ENCODE measurements around the gene GPATCH11.

GPATCH11 gene

DNA sequence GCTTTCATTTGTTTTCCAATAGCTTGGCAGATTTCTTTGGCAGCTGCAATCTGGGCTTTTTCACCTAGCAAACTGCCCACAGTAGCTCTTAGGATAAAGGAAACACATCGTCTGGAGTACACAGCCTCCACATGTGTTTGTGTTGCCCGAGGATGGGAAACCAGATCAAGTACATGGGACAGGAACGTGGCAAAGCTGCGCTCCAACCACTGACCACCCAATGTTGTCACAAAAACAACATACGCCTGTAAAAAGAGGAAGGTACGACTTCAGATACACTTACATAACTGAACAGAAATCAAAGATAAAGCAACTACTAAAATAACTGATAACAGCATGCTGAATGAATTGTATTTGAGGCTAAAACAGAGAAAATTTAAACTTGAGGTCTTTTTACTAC is 15.6 kb upstream of the GPATCH11 start:
- no peak for TF ChIP-seq FOXM1 (IDR thresholded peaks at IDR 0.05; ENCODE audit: borderline replicate concordance, low read depth)
- no peak for TF ChIP-seq EP300 (IDR thresholded peaks at IDR 0.05; ENCODE audit: borderline replicate concordance)
- no peak for TF ChIP-seq CREB1 (IDR thresholded peaks at IDR 0.05; ENCODE audit: low read depth)
- TF ChIP-seq USF1 (IDR thresholded peaks at IDR 0.05) = no peak
- no peak for TF ChIP-seq TEAD4 (IDR thresholded peaks at IDR 0.05)
- TF ChIP-seq ZBTB7A (IDR thresholded peaks at IDR 0.05; ENCODE audit: low read depth) = no peak
- TF ChIP-seq TAF1 (IDR thresholded peaks at IDR 0.05; ENCODE audit: low read depth) = no peak
- TF ChIP-seq TCF12 (IDR thresholded peaks at IDR 0.05; ENCODE audit: low read depth) = no peak
- TF ChIP-seq CEBPB (IDR thresholded peaks at IDR 0.05) = no peak
- TF ChIP-seq NFIC (IDR thresholded peaks at IDR 0.05) = no peak

- no peak for TF ChIP-seq EGR1 (IDR thresholded peaks at IDR 0.05)
Observed at GRCh38 chr2:37070931-37071330, 13.4 kb upstream of the GPATCH11 start.

- TF ChIP-seq YY1 (IDR thresholded peaks at IDR 0.05; ENCODE audit: low read depth) (no peak), MAX (IDR thresholded peaks at IDR 0.05) (no peak), EP300 (IDR thresholded peaks at IDR 0.05; ENCODE audit: borderline replicate concordance) (no peak), USF1 (IDR thresholded peaks at IDR 0.05) (no peak), ZBTB7A (IDR thresholded peaks at IDR 0.05; ENCODE audit: low read depth) (no peak), TEAD4 (IDR thresholded peaks at IDR 0.05) (no peak), RAD21 (IDR thresholded peaks at IDR 0.05; ENCODE audit: low read depth) (no peak), TAF1 (IDR thresholded peaks at IDR 0.05; ENCODE audit: low read depth) (no peak), NFIC (IDR thresholded peaks at IDR 0.05) (no peak), CREB1 (IDR thresholded peaks at IDR 0.05; ENCODE audit: low read depth) (no peak), CEBPB (IDR thresholded peaks at IDR 0.05) (no peak)
- TF ChIP-seq, protein P1, sequence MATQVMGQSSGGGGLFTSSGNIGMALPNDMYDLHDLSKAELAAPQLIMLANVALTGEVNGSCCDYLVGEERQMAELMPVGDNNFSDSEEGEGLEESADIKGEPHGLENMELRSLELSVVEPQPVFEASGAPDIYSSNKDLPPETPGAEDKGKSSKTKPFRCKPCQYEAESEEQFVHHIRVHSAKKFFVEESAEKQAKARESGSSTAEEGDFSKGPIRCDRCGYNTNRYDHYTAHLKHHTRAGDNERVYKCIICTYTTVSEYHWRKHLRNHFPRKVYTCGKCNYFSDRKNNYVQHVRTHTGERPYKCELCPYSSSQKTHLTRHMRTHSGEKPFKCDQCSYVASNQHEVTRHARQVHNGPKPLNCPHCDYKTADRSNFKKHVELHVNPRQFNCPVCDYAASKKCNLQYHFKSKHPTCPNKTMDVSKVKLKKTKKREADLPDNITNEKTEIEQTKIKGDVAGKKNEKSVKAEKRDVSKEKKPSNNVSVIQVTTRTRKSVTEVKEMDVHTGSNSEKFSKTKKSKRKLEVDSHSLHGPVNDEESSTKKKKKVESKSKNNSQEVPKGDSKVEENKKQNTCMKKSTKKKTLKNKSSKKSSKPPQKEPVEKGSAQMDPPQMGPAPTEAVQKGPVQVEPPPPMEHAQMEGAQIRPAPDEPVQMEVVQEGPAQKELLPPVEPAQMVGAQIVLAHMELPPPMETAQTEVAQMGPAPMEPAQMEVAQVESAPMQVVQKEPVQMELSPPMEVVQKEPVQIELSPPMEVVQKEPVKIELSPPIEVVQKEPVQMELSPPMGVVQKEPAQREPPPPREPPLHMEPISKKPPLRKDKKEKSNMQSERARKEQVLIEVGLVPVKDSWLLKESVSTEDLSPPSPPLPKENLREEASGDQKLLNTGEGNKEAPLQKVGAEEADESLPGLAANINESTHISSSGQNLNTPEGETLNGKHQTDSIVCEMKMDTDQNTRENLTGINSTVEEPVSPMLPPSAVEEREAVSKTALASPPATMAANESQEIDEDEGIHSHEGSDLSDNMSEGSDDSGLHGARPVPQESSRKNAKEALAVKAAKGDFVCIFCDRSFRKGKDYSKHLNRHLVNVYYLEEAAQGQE (IDR thresholded peaks at IDR 0.05; ENCODE audit: low read depth) = no peak
Observed at GRCh38 chr2:37080266-37080665, 4.1 kb upstream of the GPATCH11 start.

- TF ChIP-seq EGR1 (IDR thresholded peaks at IDR 0.05) (no peak), NFIC (IDR thresholded peaks at IDR 0.05) (no peak), MAX (IDR thresholded peaks at IDR 0.05) (no peak), FOXM1 (IDR thresholded peaks at IDR 0.05; ENCODE audit: borderline replicate concordance, low read depth) (no peak), CEBPB (IDR thresholded peaks at IDR 0.05) (no peak), TCF12 (IDR thresholded peaks at IDR 0.05; ENCODE audit: low read depth) (no peak), CREB1 (IDR thresholded peaks at IDR 0.05; ENCODE audit: low read depth) (no peak), ZBTB7A (IDR thresholded peaks at IDR 0.05; ENCODE audit: low read depth) (no peak), TAF1 (IDR thresholded peaks at IDR 0.05; ENCODE audit: low read depth) (no peak), TEAD4 (IDR thresholded peaks at IDR 0.05) (no peak), USF1 (IDR thresholded peaks at IDR 0.05) (no peak), RAD21 (IDR thresholded peaks at IDR 0.05; ENCODE audit: low read depth) (no peak)
- TF ChIP-seq, protein P1 (IDR thresholded peaks at IDR 0.05; ENCODE audit: low read depth) = no peak
Observed at GRCh38 chr2:37080689-37081088, 3.6 kb upstream of the GPATCH11 start.

GRCh38 chr2:37084797-37085196 is 479 bp downstream of the GPATCH11 start:
- TF ChIP-seq NFIC (IDR thresholded peaks at IDR 0.05) = no peak
- TF ChIP-seq CEBPB (IDR thresholded peaks at IDR 0.05) = no peak
- no peak for TF ChIP-seq USF1 (IDR thresholded peaks at IDR 0.05)
- no peak for TF ChIP-seq MAX (IDR thresholded peaks at IDR 0.05)
- TF ChIP-seq CREB1 (IDR thresholded peaks at IDR 0.05; ENCODE audit: low read depth) = no peak
- TF ChIP-seq, protein P1 (IDR thresholded peaks at IDR 0.05; ENCODE audit: low read depth) = no peak
- no peak for TF ChIP-seq TAF1 (IDR thresholded peaks at IDR 0.05; ENCODE audit: low read depth)
- TF ChIP-seq FOXM1 (IDR thresholded peaks at IDR 0.05; ENCODE audit: borderline replicate concordance, low read depth) = no peak
- no peak for TF ChIP-seq RAD21 (IDR thresholded peaks at IDR 0.05; ENCODE audit: low read depth)
- no peak for TF ChIP-seq EP300 (IDR thresholded peaks at IDR 0.05; ENCODE audit: borderline replicate concordance)
- TF ChIP-seq TCF12 (IDR thresholded peaks at IDR 0.05; ENCODE audit: low read depth) = no peak
- TF ChIP-seq ZBTB7A (IDR thresholded peaks at IDR 0.05; ENCODE audit: low read depth) = no peak
- TF ChIP-seq TEAD4 (IDR thresholded peaks at IDR 0.05) = no peak
- no peak for TF ChIP-seq EGR1 (IDR thresholded peaks at IDR 0.05)
- no peak for TF ChIP-seq YY1 (IDR thresholded peaks at IDR 0.05; ENCODE audit: low read depth)
